Adrenal gland (tissue), 12 donors: ENCODE results near the gene OSBP. TPM values are rescaled to one million over a fixed set of nuclear protein-coding genes. Genes with fewer than 3 reads are reported as not detected.

Experiments
- DNase-seq, 7 donors: peaks; one replicate each; pipeline ENCODE4 v3.0.0-alpha.2; 2019 to 2020
- H3K27ac ChIP-seq, 5 donors: fragments of 200-600 bp; sonication (generic) in 4 of 5; 1 replicate in 3 of 5; 2 replicates in 2 of 5; pipeline versions ENCODE4 v1.5.1 to v1.8.0; 2016 to 2020; ENCODE audit warnings: mild to moderate bottlenecking in 1 of 5
- H3K27me3 ChIP-seq: fragments of 200-600 bp; 2 replicates; pipeline ENCODE4 v1.8.0; 2021
- H3K36me3 ChIP-seq, 2 donors: fragments of 200-600 bp; replicated peaks in 1 of 2; 1 replicate in 1 of 2; 2 replicates in 1 of 2; pipeline versions ENCODE4 v1.5.1 to v1.8.0; 2018 to 2022
- H3K4me1 ChIP-seq, 2 donors: fragments of 200-600 bp; replicated peaks in 1 of 2; 1 replicate in 1 of 2; 2 replicates in 1 of 2; pipeline versions ENCODE4 v1.5.1 to v1.8.0; 2018 to 2021
- H3K4me3 ChIP-seq, 4 donors: fragments of 200-600 bp; sonication (generic) in 3 of 4; one replicate each; pipeline ENCODE4 v1.5.1; 2016 to 2018
- H3K9me3 ChIP-seq, 3 donors: fragments of 200-600 bp; sonication (generic) in 1 of 3; replicated peaks in 1 of 3; 1 replicate in 2 of 3; 2 replicates in 1 of 3; pipeline versions ENCODE4 v1.5.1 to v1.8.0; 2016 to 2021
- POLR2A ChIP-seq, 2 donors: fragments of 450-650 bp; IDR thresholded peaks; one replicate each; pipeline ENCODE4 v1.6.1; 2017; ENCODE audit warnings: antibody characterized with exemption in 2 of 2, mild to moderate bottlenecking in 2 of 2, moderate library complexity in 1 of 2
- WGBS, 4 donors: extraction: QIAGEN DNeasy Blood & Tissue Kit in 2 of 4; methylation state at CpG; one replicate each; pipeline versions ENCODE4 v1.1.5 to v1.1.7; 2013 to 2017; 5-methylcytosine and 5-hydroxymethylcytosine counted together
- intact Hi-C, 2 donors: fragments of 100-400 bp; cut with DNase I; formaldehyde crosslinking; loops; one replicate each; pipeline versions ENCODE4 v1.14.1 to v1.15.0; 2022 to 2023
- polyA plus RNA-seq, 3 donors: library from polyadenylated mRNA; stranded (reverse); fragments of 200-250 nt in 2 of 3; fragments of 350-450 nt in 1 of 3; fragmentation: Illumina TruSeq in 1 of 3; extraction: RNeasy Lipid Tissue Mini Kit (QIAGEN cat#74804) in 1 of 3; gene quantifications; one replicate each; pipeline ENCODE4 v1.2.3, GENCODE V29; 2013 to 2014
- total RNA-seq, 9 donors: library from RNA; depleted of rRNA in 4 of 9; stranded (reverse); fragments of >200 nt in 4 of 9; fragments of 120-200 nt in 1 of 9; fragmentation: NEBNext Ultra II Directional in 1 of 9; extraction: Animal tissue kit (Norgen Biotek cat#: 25700) in 1 of 9; gene quantifications; one replicate each; pipeline versions ENCODE4 v1.1.0 to v1.2.4, GENCODE V29; 2013 to 2023
- TF ChIP-seq, protein P1 (sequence below), 6 experiments: fragments of 450-650 bp in 4 of 6; fragments of 200-600 bp in 2 of 6; sonication (generic) in 1 of 6; IDR thresholded peaks; 1 replicate in 5 of 6; 2 replicates in 1 of 6; pipeline versions ENCODE4 v1.5.1 to v1.8.0; 2016 to 2021; ENCODE audit warnings: antibody characterized with exemption in 6 of 6, mild to moderate bottlenecking in 2 of 6, moderate library complexity in 1 of 6
- donor health status: healthy with polysubstance abuse.
- donor health status: Bipolar disorder and iron deficiency.
- donor health status: DM: yes; HTN: yes; CAD: no.
- donor health status: DM: no; HTN: no; CAD: no.
- donor health status: DM: no; HTN: no; CAD: no.
- donor health status: DM: yes; HTN: yes; CAD: no.

The OSBP gene
- total and polyA plus RNA-seq, 12 donors = 15.3 to 120 (median 68.7) TPM

DNA sequence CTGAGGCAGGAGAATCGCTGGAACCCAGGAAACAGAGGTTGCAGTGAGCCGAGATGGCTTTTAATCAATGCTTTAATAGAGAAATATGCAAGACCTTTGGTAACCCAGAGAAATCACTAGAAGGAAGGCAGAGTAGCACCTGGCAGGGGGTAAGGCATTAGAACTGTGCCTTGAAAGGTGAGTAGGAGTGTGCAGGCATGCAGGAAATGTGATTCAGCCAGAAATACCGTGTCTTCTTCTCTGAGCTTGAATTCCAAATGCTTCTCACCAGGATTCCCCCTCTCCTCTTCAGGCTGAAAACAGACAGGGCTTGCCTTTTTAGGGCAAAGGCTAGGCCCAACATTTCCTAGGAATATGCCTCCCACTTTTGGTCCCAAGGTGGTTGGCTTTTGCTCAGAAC lies 53.3 kb downstream of the OSBP start:
- no peak for TF ChIP-seq POLR2A (IDR thresholded peaks at IDR 0.05)
- TF ChIP-seq, protein P1, sequence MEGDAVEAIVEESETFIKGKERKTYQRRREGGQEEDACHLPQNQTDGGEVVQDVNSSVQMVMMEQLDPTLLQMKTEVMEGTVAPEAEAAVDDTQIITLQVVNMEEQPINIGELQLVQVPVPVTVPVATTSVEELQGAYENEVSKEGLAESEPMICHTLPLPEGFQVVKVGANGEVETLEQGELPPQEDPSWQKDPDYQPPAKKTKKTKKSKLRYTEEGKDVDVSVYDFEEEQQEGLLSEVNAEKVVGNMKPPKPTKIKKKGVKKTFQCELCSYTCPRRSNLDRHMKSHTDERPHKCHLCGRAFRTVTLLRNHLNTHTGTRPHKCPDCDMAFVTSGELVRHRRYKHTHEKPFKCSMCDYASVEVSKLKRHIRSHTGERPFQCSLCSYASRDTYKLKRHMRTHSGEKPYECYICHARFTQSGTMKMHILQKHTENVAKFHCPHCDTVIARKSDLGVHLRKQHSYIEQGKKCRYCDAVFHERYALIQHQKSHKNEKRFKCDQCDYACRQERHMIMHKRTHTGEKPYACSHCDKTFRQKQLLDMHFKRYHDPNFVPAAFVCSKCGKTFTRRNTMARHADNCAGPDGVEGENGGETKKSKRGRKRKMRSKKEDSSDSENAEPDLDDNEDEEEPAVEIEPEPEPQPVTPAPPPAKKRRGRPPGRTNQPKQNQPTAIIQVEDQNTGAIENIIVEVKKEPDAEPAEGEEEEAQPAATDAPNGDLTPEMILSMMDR (IDR thresholded peaks at IDR 0.05) = no peak
- H3K36me3 ChIP-seq = no peaks in the 10 kb centered on the region
- H3K4me1 ChIP-seq = peaks cover 0 to 19% of the 10 kb centered on the region in 2 donors
- WGBS, 4 donors = 89 to 95% (median 91%) methylated on average over 3 of the region's 3 CpGs
- H3K4me3 ChIP-seq = no peak overlapping the region
- no peaks in the 10 kb centered on the region for H3K9me3 ChIP-seq
- H3K27me3 ChIP-seq = no peaks in the 10 kb centered on the region
- intact Hi-C loops = no loop called here
- DNase-seq = peak in 1 of 7 donors; percentile 17
- no peak overlapping the region for H3K27ac ChIP-seq

GRCh38 chr11:59560702-59561473 lies 54.7 kb downstream of the OSBP start:
- peak; percentile 83 to 95 (median 89) for DNase-seq
- Histone ChIP-seq H3K9me3 (no peaks in the 10 kb centered on the region), H3K27me3 (no peaks in the 10 kb centered on the region), H3K36me3 (no peaks in the 10 kb centered on the region), H3K4me3 (peak overlapping the region; percentile 37 to 88 (median 60)), H3K27ac (peak overlapping the region; percentile 64 to 94 (median 90)), H3K4me1 (peaks cover 0 to 19% of the 10 kb centered on the region in 2 donors)
- WGBS, 4 donors = 7 to 11% (median 9%) methylated on average over 23 to 40 of the region's 40 CpGs
- TF ChIP-seq, protein P1 (IDR thresholded peaks at IDR 0.05) = no peak
- peak in 1 of 2 donors; percentile 59 for TF ChIP-seq POLR2A (IDR thresholded peaks at IDR 0.05)
- intact Hi-C loops = no loop called here

DNA sequence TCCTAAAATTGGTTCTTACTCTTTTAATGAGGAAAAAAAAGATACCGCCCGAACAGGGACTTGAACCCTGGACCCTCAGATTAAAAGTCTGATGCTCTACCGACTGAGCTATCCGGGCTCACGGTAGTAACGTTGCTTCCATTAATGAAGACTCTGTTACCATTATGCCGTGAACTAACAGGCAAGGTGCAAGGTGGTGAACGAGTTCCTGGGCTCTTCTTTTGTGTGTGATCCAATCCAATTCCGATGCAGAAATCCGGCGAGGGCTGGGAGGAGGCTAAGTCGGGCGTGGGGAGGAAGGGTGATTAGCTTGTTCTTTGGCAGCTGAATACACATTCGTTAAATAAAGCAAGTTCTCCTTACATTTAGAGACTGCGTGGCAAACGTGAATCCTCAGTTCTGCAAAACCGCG lies 55.3 kb downstream of the OSBP start:
- TF ChIP-seq POLR2A (IDR thresholded peaks at IDR 0.05) = peak; percentile 25 to 61
- TF ChIP-seq, protein P1 (IDR thresholded peaks at IDR 0.05) = no peak
- peak; percentile 54 to 90 (median 72) for DNase-seq
- Histone ChIP-seq H3K36me3 (no peaks in the 10 kb centered on the region), H3K27me3 (no peaks in the 10 kb centered on the region), H3K27ac (peak overlapping the region; percentile 64 to 94 (median 90)), H3K4me3 (peak overlapping the region; percentile 37 to 88 (median 60)), H3K4me1 (peaks cover 0 to 22% of the 10 kb centered on the region in 2 donors), H3K9me3 (no peaks in the 10 kb centered on the region)
- intact Hi-C loops = no loop called here
- 0 to 1% (median 0%) methylated on average over 18 of the region's 18 CpGs for WGBS, 4 donors

- peak overlapping the region in 1 of 4 donors; percentile 56 for H3K4me3 ChIP-seq
Measured at GRCh38 chr11:59559886-59560285, 55.7 kb downstream of the OSBP start.

More at GRCh38 chr11:59559886-59560285, 55.7 kb downstream of the OSBP start:
- WGBS, 4 donors = 52 to 67% (median 56%) methylated on average over 8 of the region's 8 CpGs
- peak in 2 of 7 donors; percentile 24 to 61 for DNase-seq
- intact Hi-C loops = no loop called here
- no peak for TF ChIP-seq POLR2A (IDR thresholded peaks at IDR 0.05)
- TF ChIP-seq, protein P1 (IDR thresholded peaks at IDR 0.05) = no peak
- no peaks in the 10 kb centered on the region for H3K27me3 ChIP-seq
- no peaks in the 10 kb centered on the region for H3K9me3 ChIP-seq
- H3K36me3 ChIP-seq = no peaks in the 10 kb centered on the region
- H3K4me1 ChIP-seq = peaks cover 0 to 20% of the 10 kb centered on the region in 2 donors
- peak overlapping the region; percentile 64 to 94 (median 90) for H3K27ac ChIP-seq
